GM12865 (cell line): ENCODE results near the gene LRRC25.

Source experiments
- DNase-seq: peaks from one replicate; pipeline ENCODE4 v3.0.0; 2010; ENCODE audit warnings: low read depth
- H3K4me3 ChIP-seq: 2 replicates; pipeline ENCODE4 v1.5.1; 2011; ENCODE audit warnings: mild to moderate bottlenecking, low read depth, low read length, control low read depth
- CTCF ChIP-seq: IDR thresholded peaks from 2 replicates; pipeline ENCODE4 v1.5.1; 2011; ENCODE audit warnings: low read length, control low read depth, low read depth, inconsistent platforms; ENCODE audit not compliant: insufficient read depth; ENCODE audit errors: missing control alignments

Gene LRRC25

GRCh38 chr19:18393836-18394235 is 3.6 kb downstream of the LRRC25 start:
- peak; percentile 65 for DNase-seq
- no peak for TF ChIP-seq CTCF
- H3K4me3 ChIP-seq = no peak overlapping the region

DNA sequence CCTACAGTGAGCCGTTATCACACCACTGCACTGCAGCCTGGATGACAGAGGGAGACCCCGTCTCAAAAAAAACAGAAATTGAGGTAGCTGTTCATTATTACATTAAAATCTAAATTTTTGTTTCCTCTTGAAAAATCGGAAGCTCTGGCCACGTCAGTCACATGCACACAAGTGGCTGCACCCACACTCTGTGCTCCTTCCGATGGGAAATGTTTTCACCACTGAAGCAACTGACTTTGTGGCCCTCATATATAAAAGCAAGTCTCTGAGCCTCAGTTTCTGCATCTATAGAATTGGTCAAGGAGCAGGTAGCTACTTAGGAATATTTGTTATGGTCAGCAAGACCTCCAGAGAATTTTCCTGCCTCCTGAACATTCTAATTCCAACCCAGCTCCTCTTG is 4.5 kb downstream of the LRRC25 start:
- TF ChIP-seq CTCF = no peak
- DNase-seq = no peak

DNA sequence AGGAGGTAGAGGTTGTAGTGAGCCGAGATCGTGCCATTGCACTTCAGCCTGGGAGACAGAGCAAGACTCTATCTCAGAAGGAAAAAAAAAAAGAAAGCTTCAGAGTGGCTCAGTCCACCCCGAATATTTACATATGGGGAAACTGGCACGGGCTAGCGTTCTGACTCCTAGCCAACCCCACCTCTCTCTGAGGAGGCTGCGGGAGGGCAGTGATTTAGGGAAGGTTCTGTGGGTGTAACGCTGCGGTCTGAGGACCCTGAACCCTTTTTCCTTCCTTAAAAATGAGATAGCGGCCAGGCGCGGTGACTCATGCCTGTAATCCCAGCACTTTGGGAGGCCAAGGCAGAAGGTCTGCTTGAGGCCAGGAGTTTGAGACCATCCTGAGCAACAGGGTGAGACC is 5.0 kb downstream of the LRRC25 start:
- TF ChIP-seq CTCF = no peak
- no peak overlapping the region for H3K4me3 ChIP-seq
- no peak for DNase-seq

More for the DNA sequence above, 4.5 kb downstream of the LRRC25 start:
- no peak overlapping the region for H3K4me3 ChIP-seq

DNA sequence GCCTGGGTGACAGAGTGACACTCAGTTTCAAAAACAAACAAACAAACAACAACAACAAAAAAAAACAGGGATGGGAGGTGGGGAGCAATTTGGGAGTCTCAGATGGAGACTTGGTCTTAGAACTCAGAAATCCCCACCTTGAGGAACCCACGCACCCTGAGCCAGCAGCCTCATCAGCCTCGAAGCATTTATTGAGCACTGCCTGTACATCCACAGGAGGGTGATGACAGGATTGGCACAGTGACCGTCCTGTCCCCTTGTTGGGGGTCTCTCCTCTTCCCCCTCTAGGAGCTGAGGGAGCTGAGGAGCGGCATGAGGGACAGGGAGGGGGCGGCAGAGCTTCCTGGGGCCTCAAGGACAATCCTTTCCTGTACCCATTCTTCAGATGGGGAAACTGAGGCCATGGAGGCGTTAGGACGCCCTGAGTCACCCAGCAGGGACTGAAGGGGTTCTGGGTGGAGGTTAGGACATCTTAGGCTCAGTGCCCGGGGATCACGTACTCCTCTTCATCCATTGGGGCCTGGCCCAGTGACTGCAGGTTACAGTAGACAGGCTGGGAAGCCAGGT is 5.8 kb downstream of the LRRC25 start:
- no peak for DNase-seq
- no peak for TF ChIP-seq CTCF
- no peak overlapping the region for H3K4me3 ChIP-seq

DNA sequence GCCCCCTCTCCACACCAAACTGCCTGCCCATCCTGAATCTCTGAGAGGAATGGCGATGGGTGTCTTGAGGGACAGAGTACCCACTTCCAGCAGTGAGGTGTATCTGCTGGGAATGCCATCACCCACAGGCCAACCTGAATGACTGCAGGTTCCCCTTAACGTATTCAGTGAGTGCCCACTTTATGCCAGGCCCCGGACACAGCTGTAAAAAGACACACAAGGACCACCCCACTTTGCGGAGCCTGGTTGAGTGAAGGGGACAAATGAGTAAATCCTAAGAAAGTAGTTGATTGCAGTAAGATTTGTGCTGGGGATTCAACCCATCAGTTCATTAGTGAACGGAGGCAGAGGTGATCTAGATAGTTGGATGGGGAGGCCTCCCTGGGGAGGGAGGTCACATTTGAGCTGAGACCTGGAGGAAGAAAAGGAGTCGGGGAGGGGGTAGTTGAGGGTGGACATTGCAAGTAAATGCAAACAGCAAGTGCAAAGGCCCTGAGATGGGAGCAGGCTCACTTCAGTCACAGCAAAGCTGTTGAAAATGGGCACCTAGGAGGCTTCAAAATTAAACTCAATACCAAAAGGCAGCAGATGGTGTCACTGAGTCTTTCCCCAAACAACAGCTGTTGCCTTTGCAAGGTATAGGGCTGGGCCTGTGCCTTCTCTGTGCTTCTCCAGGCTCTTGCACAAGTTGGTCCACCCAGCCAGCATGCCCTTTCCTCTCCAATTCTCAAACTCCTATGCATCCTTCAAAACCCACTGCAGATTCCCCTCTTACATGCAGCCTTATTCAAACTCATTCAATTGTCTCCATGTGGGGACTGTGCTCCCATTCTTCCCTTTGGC is 7.1 kb downstream of the LRRC25 start:
- DNase-seq = no peak
- H3K4me3 ChIP-seq = no peak overlapping the region
- no peak for TF ChIP-seq CTCF

DNA sequence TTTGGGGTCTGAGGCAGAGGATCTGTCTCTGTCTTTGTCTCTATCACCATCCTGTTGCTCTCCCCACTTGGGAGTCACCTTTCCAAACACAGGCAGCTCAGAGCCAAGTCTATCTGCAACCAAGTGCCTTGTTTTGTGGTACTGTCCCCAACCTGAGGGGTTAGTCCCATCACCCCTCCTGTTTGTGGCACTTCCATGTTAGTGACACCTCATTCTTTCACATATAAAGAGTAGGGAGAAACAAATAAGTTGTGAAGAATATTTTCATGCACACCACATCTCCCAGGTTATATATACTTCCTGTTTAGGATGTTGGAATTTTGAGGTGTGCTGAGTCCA is 7.7 kb downstream of the LRRC25 start:
- no peak for TF ChIP-seq CTCF
- DNase-seq = no peak
- no peak overlapping the region for H3K4me3 ChIP-seq
